Measurements from ENCODE around the gene SUPT3H. TPM values are rescaled to one million over a fixed set of nuclear protein-coding genes. Genes with fewer than 3 reads are reported as not detected.

SUPT3H gene
- total RNA-seq, 1 donor from 2014 or later = 6.7 TPM

GRCh38 chr6:45272626-45273025 lies 105.1 kb downstream of the SUPT3H start:
- TF ChIP-seq CTCF (IDR thresholded peaks at IDR 0.05) = no peak
- Histone ChIP-seq H3K9me3 (no peaks in the 10 kb centered on the region), H3K4me3 (no peak overlapping the region), H3K27me3 (ENCODE audit: low read depth) (no peaks in the 10 kb centered on the region), H3K27ac (no peak overlapping the region), H3K36me3 (no peaks in the 10 kb centered on the region), H3K4me1 (no peaks in the 10 kb centered on the region)
- no peak for ATAC-seq
- intact Hi-C loops (cut with DNase I) = no loop called here
- DNase-seq = no peak

GRCh38 chr6:45265246-45265645 lies 112.5 kb downstream of the SUPT3H start:
- ATAC-seq = no peak
- no peak for DNase-seq
- no peak for TF ChIP-seq CTCF (IDR thresholded peaks at IDR 0.05)

GRCh38 chr6:45260696-45261095 lies 117.0 kb downstream of the SUPT3H start:
- no peak for TF ChIP-seq CTCF (IDR thresholded peaks at IDR 0.05)
- ATAC-seq = no peak
- intact Hi-C loops (cut with DNase I) = no loop called here
- Histone ChIP-seq H3K4me3 (no peak overlapping the region), H3K36me3 (no peaks in the 10 kb centered on the region), H3K9me3 (no peaks in the 10 kb centered on the region), H3K27me3 (ENCODE audit: low read depth) (no peaks in the 10 kb centered on the region), H3K27ac (no peak overlapping the region), H3K4me1 (no peaks in the 10 kb centered on the region)
- DNase-seq = no peak

More at GRCh38 chr6:45265246-45265645, 112.5 kb downstream of the SUPT3H start:
- Histone ChIP-seq H3K4me1 (no peaks in the 10 kb centered on the region), H3K36me3 (no peaks in the 10 kb centered on the region), H3K27ac (no peak overlapping the region), H3K9me3 (no peaks in the 10 kb centered on the region), H3K27me3 (ENCODE audit: low read depth) (no peaks in the 10 kb centered on the region), H3K4me3 (no peak overlapping the region)
- intact Hi-C loops (cut with DNase I) = no loop called here

GRCh38 chr6:45256697-45257695 lies 120.7 kb downstream of the SUPT3H start:
- no peaks in the 10 kb centered on the region for H3K9me3 ChIP-seq
- no peaks in the 10 kb centered on the region for H3K36me3 ChIP-seq
- ATAC-seq (no peak), DNase-seq (no peak)
- no peak overlapping the region for H3K4me3 ChIP-seq
- no peaks in the 10 kb centered on the region for H3K4me1 ChIP-seq
- H3K27me3 ChIP-seq (ENCODE audit: low read depth) = no peaks in the 10 kb centered on the region
- TF ChIP-seq CTCF (IDR thresholded peaks at IDR 0.05) = no peak
- H3K27ac ChIP-seq = no peak overlapping the region
- intact Hi-C loops (cut with DNase I) = no loop called here

GRCh38 chr6:45255434-45255833 lies 122.3 kb downstream of the SUPT3H start:
- intact Hi-C loops (cut with DNase I) = no loop called here
- Histone ChIP-seq H3K9me3 (no peaks in the 10 kb centered on the region), H3K4me1 (no peaks in the 10 kb centered on the region), H3K4me3 (no peak overlapping the region), H3K27me3 (ENCODE audit: low read depth) (no peaks in the 10 kb centered on the region), H3K27ac (no peak overlapping the region), H3K36me3 (no peaks in the 10 kb centered on the region)
- DNase-seq (no peak), ATAC-seq (no peak)
- no peak for TF ChIP-seq CTCF (IDR thresholded peaks at IDR 0.05)
